Vagina (tissue), 2 donors: ENCODE measurements around the gene KIAA0825. TPM values are rescaled to one million over a fixed set of nuclear protein-coding genes. Genes with fewer than 3 reads are reported as not detected.
"Not testable (repeated sequence)": the region's sequence is repeated elsewhere in the genome, so short reads cannot be mapped to it uniquely, and the experiment has no call there.

Source experiments
- DNase-seq, 2 donors: peaks; one replicate each; pipeline ENCODE4 v3.0.0-alpha.2; 2017; ENCODE audit errors: extremely low spot score in 2 of 2
- H3K27ac ChIP-seq: fragments of 200-600 bp; sonication (generic); one replicate; pipeline ENCODE4 v1.5.1; 2019
- H3K27me3 ChIP-seq: fragments of 200-600 bp; sonication (generic); one replicate; pipeline ENCODE4 v1.5.1; 2019
- H3K36me3 ChIP-seq, 2 donors: fragments of 200-600 bp; sonication (generic); one replicate each; pipeline ENCODE4 v1.5.1; 2017 to 2019
- H3K4me1 ChIP-seq: fragments of 200-600 bp; sonication (generic); one replicate; pipeline ENCODE4 v1.5.1; 2019
- H3K4me3 ChIP-seq, 2 donors: fragments of 200-600 bp; sonication (generic); 1 replicate in 1 of 2; 2 replicates in 1 of 2; pipeline ENCODE4 v1.5.1; 2016 to 2019
- H3K9me3 ChIP-seq: fragments of 200-600 bp; sonication (generic); one replicate; pipeline ENCODE4 v1.5.1; 2019
- POLR2A ChIP-seq, 2 donors: fragments of 450-650 bp; IDR thresholded peaks; one replicate each; pipeline ENCODE4 v1.6.1; 2017; ENCODE audit warnings: antibody characterized with exemption in 2 of 2, mild to moderate bottlenecking in 2 of 2, moderate library complexity in 2 of 2
- POLR2AphosphoS5 ChIP-seq, 2 donors: sonication (generic); formaldehyde crosslinking; IDR thresholded peaks; one replicate each; pipeline ENCODE4 v1.9.0; 2017; ENCODE audit warnings: antibody characterized with exemption in 2 of 2, mild to moderate bottlenecking in 2 of 2, low read depth in 1 of 2; ENCODE audit not compliant: insufficient read depth in 1 of 2
- intact Hi-C: fragments of 100-400 bp; cut with DNase I; formaldehyde crosslinking; loops from one replicate; pipeline ENCODE4 v1.15.1; 2023
- total RNA-seq: library from RNA; depleted of rRNA; stranded (reverse); fragments of >200 nt; gene quantifications from one replicate; pipeline ENCODE4 v1.2.3, GENCODE V29; 2016
- TF ChIP-seq, protein P1 (sequence below), 3 experiments: fragments of 450-650 bp in 2 of 3; fragments of 200-600 bp in 1 of 3; sonication (generic) in 1 of 3; IDR thresholded peaks; one replicate each; pipeline ENCODE4 v1.5.1; 2017 to 2019; ENCODE audit warnings: antibody characterized with exemption in 3 of 3, mild to moderate bottlenecking in 2 of 3, moderate library complexity in 2 of 3

Gene KIAA0825
- total RNA-seq, 1 donor from 2014 or later: 2.5 TPM

DNA sequence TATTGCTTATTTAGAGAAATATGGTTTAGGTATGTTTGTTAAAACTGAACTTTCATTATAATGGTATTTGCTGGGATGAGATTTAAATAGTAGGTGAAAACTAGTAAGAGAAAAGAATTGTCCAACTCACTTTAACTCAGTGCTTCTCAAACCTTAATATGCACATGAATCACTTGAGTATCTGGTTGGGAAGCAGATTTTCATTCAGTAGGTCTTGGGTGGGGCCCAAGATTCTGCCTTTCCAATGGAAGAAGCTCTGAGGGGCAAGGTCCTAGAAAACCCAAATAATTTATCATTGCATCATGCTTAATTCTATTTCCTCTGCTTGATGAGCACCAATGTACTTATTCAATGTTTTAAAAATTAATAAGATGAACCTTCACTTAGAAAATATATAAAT lies 262.6 kb downstream of the KIAA0825 start:
- TF ChIP-seq POLR2A (IDR thresholded peaks at IDR 0.05) (no peak), POLR2AphosphoS5 (IDR thresholded peaks at IDR 0.05; ENCODE audit: insufficient read depth in 1 of 2, low read depth in 1 of 2) (no peak)
- TF ChIP-seq, protein P1, sequence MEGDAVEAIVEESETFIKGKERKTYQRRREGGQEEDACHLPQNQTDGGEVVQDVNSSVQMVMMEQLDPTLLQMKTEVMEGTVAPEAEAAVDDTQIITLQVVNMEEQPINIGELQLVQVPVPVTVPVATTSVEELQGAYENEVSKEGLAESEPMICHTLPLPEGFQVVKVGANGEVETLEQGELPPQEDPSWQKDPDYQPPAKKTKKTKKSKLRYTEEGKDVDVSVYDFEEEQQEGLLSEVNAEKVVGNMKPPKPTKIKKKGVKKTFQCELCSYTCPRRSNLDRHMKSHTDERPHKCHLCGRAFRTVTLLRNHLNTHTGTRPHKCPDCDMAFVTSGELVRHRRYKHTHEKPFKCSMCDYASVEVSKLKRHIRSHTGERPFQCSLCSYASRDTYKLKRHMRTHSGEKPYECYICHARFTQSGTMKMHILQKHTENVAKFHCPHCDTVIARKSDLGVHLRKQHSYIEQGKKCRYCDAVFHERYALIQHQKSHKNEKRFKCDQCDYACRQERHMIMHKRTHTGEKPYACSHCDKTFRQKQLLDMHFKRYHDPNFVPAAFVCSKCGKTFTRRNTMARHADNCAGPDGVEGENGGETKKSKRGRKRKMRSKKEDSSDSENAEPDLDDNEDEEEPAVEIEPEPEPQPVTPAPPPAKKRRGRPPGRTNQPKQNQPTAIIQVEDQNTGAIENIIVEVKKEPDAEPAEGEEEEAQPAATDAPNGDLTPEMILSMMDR (IDR thresholded peaks at IDR 0.05): no peak
- Histone ChIP-seq H3K4me3 (no peak overlapping the region), H3K27me3 (no peaks in the 10 kb centered on the region), H3K4me1 (no peaks in the 10 kb centered on the region), H3K9me3 (no peaks in the 10 kb centered on the region), H3K36me3 (no peaks in the 10 kb centered on the region), H3K27ac (no peak overlapping the region)
- DNase-seq: no peak
- intact Hi-C loops: no loop called here

DNA sequence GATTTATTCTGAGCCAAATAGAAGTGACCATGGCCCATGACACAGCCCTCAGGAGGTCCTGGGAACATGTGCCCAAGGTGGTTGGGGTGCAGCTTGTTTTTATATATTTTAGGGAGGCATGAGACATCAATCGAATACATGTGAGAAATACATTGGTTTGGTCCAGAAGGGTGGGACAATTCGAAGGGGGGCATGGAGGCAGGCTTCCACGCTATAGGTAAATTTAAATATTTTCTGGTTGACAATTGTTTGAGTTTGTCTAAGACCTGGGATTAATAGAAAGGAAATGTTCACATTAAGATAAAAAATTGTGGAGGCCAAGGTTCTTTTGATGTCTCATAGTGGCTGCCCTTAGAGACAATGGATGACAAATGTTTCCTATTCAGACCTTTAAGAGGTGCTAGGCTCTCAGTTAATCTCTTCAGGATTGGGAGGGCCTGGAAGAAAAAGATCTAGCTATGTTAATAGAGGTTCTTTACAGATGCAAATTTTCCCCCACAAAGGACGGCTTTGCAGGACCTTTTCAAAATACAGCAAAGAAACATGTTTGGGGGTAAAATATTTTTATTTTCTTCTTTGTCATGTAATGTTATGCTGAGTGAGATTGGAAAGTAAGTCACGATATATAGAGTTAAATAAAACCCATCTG lies 263.4 kb downstream of the KIAA0825 start:
- DNase-seq, H3K9me3 ChIP-seq, H3K27ac ChIP-seq, H3K36me3 ChIP-seq, H3K4me3 ChIP-seq, H3K27me3 ChIP-seq, intact Hi-C loops, H3K4me1 ChIP-seq: not testable (repeated sequence)

DNA sequence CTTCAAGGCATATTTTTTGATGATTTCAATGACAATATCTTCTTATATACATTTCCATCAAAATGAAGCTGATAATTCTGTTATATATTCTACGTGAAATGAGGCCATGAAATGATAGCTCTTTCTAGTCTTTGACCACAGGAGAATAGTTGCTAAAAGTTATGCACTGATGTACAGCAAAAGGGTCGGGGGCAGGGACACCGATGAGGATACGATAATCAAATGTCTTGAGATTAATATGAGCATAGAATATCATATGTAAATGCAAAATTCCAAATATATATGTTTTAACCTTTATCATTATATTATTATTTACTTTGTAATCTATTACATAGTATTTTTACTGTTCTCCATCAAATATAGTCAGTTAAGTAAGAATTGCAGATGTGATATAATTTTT lies 264.8 kb downstream of the KIAA0825 start:
- no peak overlapping the region for H3K4me3 ChIP-seq
- no peak overlapping the region for H3K27ac ChIP-seq
- no peaks in the 10 kb centered on the region for H3K36me3 ChIP-seq
- H3K27me3 ChIP-seq: no peaks in the 10 kb centered on the region
- intact Hi-C loops: no loop called here
- DNase-seq: no peak
- TF ChIP-seq, protein P1 (IDR thresholded peaks at IDR 0.05): no peak
- TF ChIP-seq POLR2A (IDR thresholded peaks at IDR 0.05) (no peak), POLR2AphosphoS5 (IDR thresholded peaks at IDR 0.05; ENCODE audit: insufficient read depth in 1 of 2, low read depth in 1 of 2) (no peak)
- H3K4me1 ChIP-seq: no peaks in the 10 kb centered on the region
- H3K9me3 ChIP-seq: no peaks in the 10 kb centered on the region

DNA sequence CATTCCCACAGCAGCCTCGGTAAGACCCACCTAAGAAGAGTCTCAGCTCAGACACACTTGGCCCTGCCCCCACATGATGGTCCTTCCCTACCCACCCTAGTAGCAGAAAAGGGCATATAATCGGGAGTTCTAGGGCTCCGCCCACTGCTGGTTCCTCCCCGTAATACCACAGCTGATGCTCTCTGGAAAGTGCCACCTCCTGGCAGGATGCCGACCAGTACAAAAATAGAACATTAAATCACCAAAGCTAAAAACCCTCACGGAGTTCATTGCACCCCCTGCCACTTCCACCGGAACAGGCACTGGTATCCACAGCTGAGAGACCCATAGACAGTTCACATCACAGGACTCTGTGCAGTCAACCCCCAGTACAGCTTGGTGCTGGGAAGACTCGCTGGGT lies 271.3 kb downstream of the KIAA0825 start:
- Histone ChIP-seq H3K4me1 (no peaks in the 10 kb centered on the region), H3K4me3 (no peak overlapping the region), H3K36me3 (no peaks in the 10 kb centered on the region), H3K27me3 (no peaks in the 10 kb centered on the region), H3K27ac (no peak overlapping the region), H3K9me3 (no peaks in the 10 kb centered on the region)
- TF ChIP-seq, protein P1 (IDR thresholded peaks at IDR 0.05): no peak
- TF ChIP-seq POLR2AphosphoS5 (IDR thresholded peaks at IDR 0.05; ENCODE audit: insufficient read depth in 1 of 2, low read depth in 1 of 2): no peak
- TF ChIP-seq POLR2A (IDR thresholded peaks at IDR 0.05): no peak
- no peak for DNase-seq
- intact Hi-C loops: no loop called here

DNA sequence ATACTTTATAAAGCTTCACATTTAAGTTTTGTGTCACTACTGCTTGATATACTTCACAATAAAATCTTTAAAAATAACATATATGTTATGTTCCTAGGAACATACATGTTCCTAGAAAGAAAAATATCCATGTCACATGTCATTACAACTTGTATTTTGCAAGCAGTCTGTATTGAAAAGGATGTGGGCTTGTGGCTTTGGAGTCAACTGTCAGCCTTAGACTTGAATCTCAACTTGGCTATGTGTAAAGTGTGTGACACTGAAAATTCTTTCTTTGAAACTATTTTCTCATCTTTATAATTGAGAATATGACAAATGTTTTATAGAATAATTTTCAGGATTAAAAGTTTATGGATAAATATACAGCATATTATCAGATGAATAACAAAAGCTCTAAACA lies 273.1 kb downstream of the KIAA0825 start:
- TF ChIP-seq POLR2A (IDR thresholded peaks at IDR 0.05) (no peak), POLR2AphosphoS5 (IDR thresholded peaks at IDR 0.05; ENCODE audit: insufficient read depth in 1 of 2, low read depth in 1 of 2) (no peak)
- TF ChIP-seq, protein P1 (IDR thresholded peaks at IDR 0.05): no peak
- H3K36me3 ChIP-seq: no peaks in the 10 kb centered on the region
- no peak overlapping the region for H3K27ac ChIP-seq
- intact Hi-C loops: no loop called here
- no peak overlapping the region for H3K4me3 ChIP-seq
- no peaks in the 10 kb centered on the region for H3K27me3 ChIP-seq
- no peaks in the 10 kb centered on the region for H3K4me1 ChIP-seq
- no peaks in the 10 kb centered on the region for H3K9me3 ChIP-seq
- no peak for DNase-seq
